ENCODE data around the gene PLA2G4F. TPM values are rescaled to one million over a fixed set of nuclear protein-coding genes. Genes with fewer than 3 reads are reported as not detected.

PLA2G4F gene
- 1 to 10 TPM; 1.6 to 2.0 TPM for total RNA-seq

GRCh38 chr15:42156243-42156922, at the start of gene PLA2G4F:
Gene PLA2G4F (minus strand): TSS chr15:42156636. CDS start chr15:42156549, 87 bp downstream.
- TF ChIP-seq POLR2A (IDR thresholded peaks at IDR 0.05) (peak in 2 of 3 donors; percentile 60 to 67), CTCF (IDR thresholded peaks at IDR 0.05) (peak in 2 of 7 experiments; percentile 25)
- H3K4me1 ChIP-seq, result peaks cover 16% of the 10 kb centered on the region
- ATAC-seq (peak; percentile 90), DNase-seq (peak; percentile 72 to 84 (median 80))
- WGBS, 2 donors, result 31 to 43% methylated on average over 6 to 8 of the region's 8 CpGs
- peak within 1 kb of the TSS; percentile 12 to 71 (median 58) for H3K27ac ChIP-seq
- peaks cover 0 to 17% of the 10 kb centered on the region in 2 donors for H3K36me3 ChIP-seq (replicated peaks in 1 of 2; ENCODE audit: insufficient read depth in 1 of 2, low read depth in 2 of 2)
- H3K4me3 ChIP-seq, result no peak within 1 kb of the TSS
- no peaks in the 10 kb centered on the region for H3K27me3 ChIP-seq
- intact Hi-C loops (cut with DNase I), result no loop called here
- no peaks in the 10 kb centered on the region for H3K9me3 ChIP-seq

GRCh38 chr15:42203891-42204290, 47.5 kb upstream of the PLA2G4F start:
- intact Hi-C loops (cut with DNase I), result no loop called here
- peaks cover 26% of the 10 kb centered on the region for H3K4me1 ChIP-seq
- ATAC-seq, result no peak
- no peaks in the 10 kb centered on the region for H3K27me3 ChIP-seq
- TF ChIP-seq POLR2A (IDR thresholded peaks at IDR 0.05), result no peak
- no peak overlapping the region for H3K4me3 ChIP-seq
- H3K27ac ChIP-seq, result no peak overlapping the region
- peaks cover 0 to 2% of the 10 kb centered on the region in 2 donors for H3K36me3 ChIP-seq (replicated peaks in 1 of 2; ENCODE audit: insufficient read depth in 1 of 2, low read depth in 2 of 2)
- H3K9me3 ChIP-seq, result no peaks in the 10 kb centered on the region
- 85 to 92% methylated on average over 3 of the region's 3 CpGs for WGBS, 2 donors
- no peak for DNase-seq

- Histone ChIP-seq H3K4me1 (peaks cover 22% of the 10 kb centered on the region), H3K27ac (no peak overlapping the region), H3K27me3 (no peaks in the 10 kb centered on the region), H3K4me3 (no peak overlapping the region), H3K36me3 (replicated peaks in 1 of 2; ENCODE audit: insufficient read depth in 1 of 2, low read depth in 2 of 2) (peaks cover 0 to 2% of the 10 kb centered on the region in 2 donors), H3K9me3 (no peaks in the 10 kb centered on the region)
- DNase-seq (no peak), ATAC-seq (no peak)
- 44 to 50% methylated on average over 2 of the region's 2 CpGs for WGBS, 2 donors
- TF ChIP-seq POLR2A (IDR thresholded peaks at IDR 0.05) (no peak), CTCF (IDR thresholded peaks at IDR 0.05) (no peak)
- intact Hi-C loops (cut with DNase I), result no loop called here
Measured at GRCh38 chr15:42202653-42203052, 46.2 kb upstream of the PLA2G4F start.

- H3K4me1 ChIP-seq, result peaks cover 16% of the 10 kb centered on the region
- DNase-seq (no peak), ATAC-seq (no peak)
- H3K36me3 ChIP-seq (replicated peaks in 1 of 2; ENCODE audit: insufficient read depth in 1 of 2, low read depth in 2 of 2), result peaks cover 0 to 2% of the 10 kb centered on the region in 2 donors
- TF ChIP-seq POLR2A (IDR thresholded peaks at IDR 0.05), result no peak
- no peak for TF ChIP-seq CTCF (IDR thresholded peaks at IDR 0.05)
- 91 to 94% methylated on average over 1 of the region's 1 CpG for WGBS, 2 donors
- intact Hi-C loops (cut with DNase I), result no loop called here
- no peaks in the 10 kb centered on the region for H3K27me3 ChIP-seq
- no peaks in the 10 kb centered on the region for H3K9me3 ChIP-seq
- H3K27ac ChIP-seq, result no peak overlapping the region
- H3K4me3 ChIP-seq, result no peak overlapping the region
Measured at GRCh38 chr15:42201801-42202200, 45.4 kb upstream of the PLA2G4F start.

- no peak for DNase-seq
- H3K4me1 ChIP-seq, result peaks cover 7% of the 10 kb centered on the region
- 90 to 94% methylated on average over 5 of the region's 5 CpGs for WGBS, 2 donors
- intact Hi-C loops (cut with DNase I), result no loop called here
- ATAC-seq, result no peak
- no peaks in the 10 kb centered on the region for H3K27me3 ChIP-seq
- H3K4me3 ChIP-seq, result no peak overlapping the region
- H3K9me3 ChIP-seq, result no peaks in the 10 kb centered on the region
- no peak for TF ChIP-seq CTCF (IDR thresholded peaks at IDR 0.05)
- no peak for TF ChIP-seq POLR2A (IDR thresholded peaks at IDR 0.05)
- H3K36me3 ChIP-seq (replicated peaks in 1 of 2; ENCODE audit: insufficient read depth in 1 of 2, low read depth in 2 of 2), result peaks cover 0 to 2% of the 10 kb centered on the region in 2 donors
- H3K27ac ChIP-seq, result no peak overlapping the region
Measured at GRCh38 chr15:42199126-42199525, 42.7 kb upstream of the PLA2G4F start.

All from body of pancreas (tissue), 4 donors.